K562 (cell line): ENCODE measurements around the gene OPRD1. TPM values are rescaled to one million over a fixed set of nuclear protein-coding genes. Genes with fewer than 3 reads are reported as not detected.

Experiments used
- CBX2 ChIP-seq: fragments of 200-600 bp; sonication (generic); IDR thresholded peaks from one replicate; pipeline ENCODE4 v1.6.1; 2012; ENCODE audit warnings: mild to moderate bottlenecking, low read length, inconsistent platforms; ENCODE audit not compliant: insufficient read depth, poor library complexity, severe bottlenecking
- ETV1 ChIP-seq: fragments of 450-650 bp; conservative IDR thresholded peaks from 2 replicates; pipeline ENCODE4 v1.6.1; 2016; ENCODE audit warnings: missing genetic modification characterization, control low read depth, low read depth, missing compliant biosample characterization
- MTA3 ChIP-seq: fragments of 450-650 bp; formaldehyde crosslinking; IDR thresholded peaks from 2 replicates; pipeline ENCODE4 v1.6.1; 2017; ENCODE audit warnings: mild to moderate bottlenecking, borderline replicate concordance
- WHSC1 ChIP-seq: IDR thresholded peaks from one replicate; pipeline ENCODE4 v1.6.1; 2012; ENCODE audit warnings: low read length, control low read depth, inconsistent platforms
- ZFP36 ChIP-seq: fragments of 150-350 bp; IDR thresholded peaks from 2 replicates; pipeline ENCODE4 v1.6.1; 2018; ENCODE audit warnings: low read length, low read depth; ENCODE audit not compliant: partially characterized antibody
- ZNF253 ChIP-seq: fragments of 250-450 bp; sonication (Bioruptor Pico); conservative IDR thresholded peaks from 2 replicates; pipeline ENCODE4 v1.6.1; 2021; ENCODE audit warnings: mild to moderate bottlenecking
- ZNF583 ChIP-seq: fragments of 250-450 bp; sonication (Bioruptor Pico); IDR thresholded peaks from 2 replicates; pipeline ENCODE4 v1.4.0; 2020
- polyA plus RNA-seq, 8 experiments: library from polyadenylated mRNA; depleted of rRNA in 4 of 8; stranded (reverse) in 5 of 8; unstranded in 3 of 8; fragments of >200 nt; fragmentation: Nextera tagmentation in 2 of 8; fragmentation: Illumina TruSeq in 1 of 8; extraction: Ambion mirVana in 2 of 8; extraction: Trizol in 1 of 8; gene quantifications; 2 replicates each; pipeline versions ENCODE4 v1.2.1 to v1.2.3, GENCODE V29; 2011 to 2014; ENCODE audit warnings: inconsistent platforms in 1 of 8, missing spikeins in 1 of 8
- total RNA-seq, 7 experiments: library from RNA; depleted of rRNA in 6 of 7; stranded (reverse); fragments of >200 nt in 6 of 7; fragmentation: Illumina TruSeq in 2 of 7; extraction: Trizol in 2 of 7; gene quantifications; 2 replicates each; pipeline versions ENCODE4 v1.2.1 to v1.2.3, GENCODE V29; 2011 to 2021; ENCODE audit warnings: low replicate concordance in 1 of 7
- TF ChIP-seq, protein P1 (sequence below), 2 experiments: fragments of 450-650 bp; IDR thresholded peaks; 2 replicates each; pipeline ENCODE4 v1.6.1; 2016; ENCODE audit warnings: mild to moderate bottlenecking in 2 of 2, borderline replicate concordance in 1 of 2, low read depth in 1 of 2, moderate library complexity in 1 of 2
- TF ChIP-seq, protein P2 (sequence below): sonication (generic); formaldehyde crosslinking; IDR thresholded peaks from 2 replicates; pipeline ENCODE4 v1.8.1; 2023; ENCODE audit warnings: mild to moderate bottlenecking, missing genetic modification reagents
- TF ChIP-seq, protein P3 (sequence below): sonication (generic); formaldehyde crosslinking; IDR thresholded peaks from 2 replicates; pipeline ENCODE4 v1.8.0; 2022; ENCODE audit warnings: missing genetic modification reagents, mild to moderate bottlenecking, moderate library complexity, borderline replicate concordance
- TF ChIP-seq, protein P4 (sequence below): fragments of 450-650 bp; IDR thresholded peaks from 2 replicates; pipeline ENCODE4 v1.6.1; 2016; ENCODE audit warnings: antibody characterized with exemption
- TF ChIP-seq, protein P5 (sequence below): fragments of 250-450 bp; sonication (Bioruptor Pico); IDR thresholded peaks from 2 replicates; pipeline ENCODE4 v1.9.0; 2021; ENCODE audit warnings: mild to moderate bottlenecking

Gene OPRD1
- total and polyA plus RNA-seq, 9 of the 15 experiments (the other 6 are each of a cell fraction or from before 2014, with no cell fraction given), result under 0.01 to 0.03 (median under 0.01) TPM; not detected in 6

DNA sequence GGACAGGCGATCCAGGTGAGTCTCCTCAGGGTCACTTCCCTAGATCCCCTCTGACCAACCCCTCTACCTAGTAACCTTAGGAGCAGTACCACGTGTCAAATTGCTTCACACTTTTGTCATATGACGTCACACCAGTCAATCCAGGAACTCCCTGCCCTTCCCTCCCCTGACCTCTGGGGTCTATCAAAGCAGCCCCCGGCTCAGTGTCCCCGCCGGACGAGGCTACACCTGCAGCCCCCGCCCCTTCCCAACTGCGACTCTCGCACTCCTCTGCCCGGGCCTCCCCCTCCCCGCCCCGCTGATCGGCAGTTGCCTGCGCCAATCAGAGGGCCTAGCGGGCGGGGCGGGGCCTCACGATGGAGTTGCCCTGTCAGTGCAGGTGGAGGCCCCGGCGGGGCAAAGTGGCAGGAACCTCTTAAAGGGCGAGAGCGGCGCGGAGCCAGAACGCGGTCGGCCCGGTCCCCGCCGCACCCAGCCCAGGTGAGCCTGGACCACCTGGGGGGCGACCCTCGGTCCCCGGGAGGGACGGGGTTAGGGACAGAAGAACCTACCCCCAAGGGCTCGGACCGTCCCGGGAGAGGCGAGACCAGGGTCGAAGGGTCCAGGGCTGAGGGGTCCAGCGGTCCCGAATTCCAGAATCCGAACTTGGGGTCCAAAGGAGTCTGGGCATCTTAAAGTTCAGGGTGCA lies 74.9 kb downstream of the OPRD1 start (continued):
- TF ChIP-seq, protein P1, sequence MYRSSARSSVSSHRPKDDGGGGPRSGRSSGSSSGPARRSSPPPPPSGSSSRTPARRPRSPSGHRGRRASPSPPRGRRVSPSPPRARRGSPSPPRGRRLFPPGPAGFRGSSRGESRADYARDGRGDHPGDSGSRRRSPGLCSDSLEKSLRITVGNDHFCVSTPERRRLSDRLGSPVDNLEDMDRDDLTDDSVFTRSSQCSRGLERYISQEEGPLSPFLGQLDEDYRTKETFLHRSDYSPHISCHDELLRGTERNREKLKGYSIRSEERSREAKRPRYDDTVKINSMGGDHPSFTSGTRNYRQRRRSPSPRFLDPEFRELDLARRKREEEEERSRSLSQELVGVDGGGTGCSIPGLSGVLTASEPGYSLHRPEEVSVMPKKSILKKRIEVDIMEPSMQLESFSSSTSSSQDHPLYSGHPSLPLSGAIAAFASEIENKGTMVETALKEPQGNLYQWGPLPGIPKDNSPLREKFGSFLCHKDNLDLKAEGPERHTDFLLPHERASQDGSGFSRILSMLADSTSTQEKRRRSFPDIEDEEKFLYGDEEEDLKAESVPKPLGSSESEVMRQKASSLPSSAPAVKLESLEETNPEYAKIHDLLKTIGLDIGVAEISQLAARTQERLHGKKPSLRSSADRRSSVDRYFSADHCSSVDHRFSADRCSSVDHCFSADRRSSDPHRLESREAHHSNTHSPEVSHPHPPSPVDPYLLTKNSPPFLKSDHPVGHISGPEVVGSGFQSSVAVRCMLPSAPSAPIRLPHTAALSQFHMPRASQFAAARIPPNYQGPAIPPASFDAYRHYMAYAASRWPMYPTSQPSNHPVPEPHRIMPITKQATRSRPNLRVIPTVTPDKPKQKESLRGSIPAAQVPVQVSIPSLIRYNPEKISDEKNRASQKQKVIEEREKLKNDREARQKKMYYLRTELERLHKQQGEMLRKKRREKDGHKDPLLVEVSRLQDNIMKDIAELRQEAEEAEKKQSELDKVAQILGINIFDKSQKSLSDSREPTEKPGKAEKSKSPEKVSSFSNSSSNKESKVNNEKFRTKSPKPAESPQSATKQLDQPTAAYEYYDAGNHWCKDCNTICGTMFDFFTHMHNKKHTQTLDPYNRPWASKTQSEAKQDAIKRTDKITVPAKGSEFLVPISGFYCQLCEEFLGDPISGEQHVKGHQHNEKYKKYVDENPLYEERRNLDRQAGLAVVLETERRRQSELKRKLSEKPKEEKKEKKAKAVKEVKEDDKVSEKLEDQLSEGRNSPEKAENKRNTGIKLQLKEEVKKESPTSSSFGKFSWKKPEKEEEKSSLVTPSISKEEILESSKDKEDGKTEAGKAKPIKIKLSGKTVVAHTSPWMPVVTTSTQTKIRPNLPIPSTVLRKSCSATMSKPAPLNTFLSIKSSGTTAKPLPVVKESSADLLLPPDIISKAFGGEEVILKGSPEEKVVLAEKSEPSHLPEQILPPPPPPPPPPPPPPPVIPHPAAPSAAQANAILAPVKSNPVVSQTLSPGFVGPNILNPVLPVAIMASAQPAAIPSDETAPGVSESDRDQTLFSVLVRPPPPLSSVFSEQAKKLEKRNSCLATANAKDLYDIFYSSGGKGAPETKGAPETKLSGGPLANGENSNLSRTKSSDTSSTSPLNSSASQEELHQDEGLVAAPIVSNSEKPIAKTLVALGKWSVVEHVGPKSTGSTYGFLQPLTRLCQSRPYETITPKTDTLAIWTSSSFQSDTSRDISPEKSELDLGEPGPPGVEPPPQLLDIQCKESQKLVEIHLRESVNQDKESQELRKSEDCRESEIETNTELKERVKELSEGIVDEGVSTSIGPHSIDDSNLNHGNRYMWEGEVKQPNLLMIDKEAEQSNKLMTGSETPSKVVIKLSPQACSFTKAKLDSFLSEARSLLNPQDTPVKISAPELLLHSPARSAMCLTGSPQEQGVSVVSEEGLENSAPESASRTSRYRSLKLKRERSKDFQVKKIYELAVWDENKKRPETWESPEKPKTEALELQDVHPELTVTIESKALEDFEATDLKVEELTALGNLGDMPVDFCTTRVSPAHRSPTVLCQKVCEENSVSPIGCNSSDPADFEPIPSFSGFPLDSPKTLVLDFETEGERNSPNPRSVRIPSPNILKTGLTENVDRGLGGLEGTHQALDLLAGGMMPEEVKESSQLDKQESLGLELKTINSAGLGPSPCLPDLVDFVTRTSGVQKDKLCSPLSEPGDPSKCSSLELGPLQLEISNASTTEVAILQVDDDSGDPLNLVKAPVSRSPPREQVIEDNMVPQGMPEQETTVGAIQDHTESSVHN (IDR thresholded peaks at IDR 0.05; ENCODE audit: borderline replicate concordance in 1 of 2, low read depth in 1 of 2), result no peak
- TF ChIP-seq, protein P2, sequence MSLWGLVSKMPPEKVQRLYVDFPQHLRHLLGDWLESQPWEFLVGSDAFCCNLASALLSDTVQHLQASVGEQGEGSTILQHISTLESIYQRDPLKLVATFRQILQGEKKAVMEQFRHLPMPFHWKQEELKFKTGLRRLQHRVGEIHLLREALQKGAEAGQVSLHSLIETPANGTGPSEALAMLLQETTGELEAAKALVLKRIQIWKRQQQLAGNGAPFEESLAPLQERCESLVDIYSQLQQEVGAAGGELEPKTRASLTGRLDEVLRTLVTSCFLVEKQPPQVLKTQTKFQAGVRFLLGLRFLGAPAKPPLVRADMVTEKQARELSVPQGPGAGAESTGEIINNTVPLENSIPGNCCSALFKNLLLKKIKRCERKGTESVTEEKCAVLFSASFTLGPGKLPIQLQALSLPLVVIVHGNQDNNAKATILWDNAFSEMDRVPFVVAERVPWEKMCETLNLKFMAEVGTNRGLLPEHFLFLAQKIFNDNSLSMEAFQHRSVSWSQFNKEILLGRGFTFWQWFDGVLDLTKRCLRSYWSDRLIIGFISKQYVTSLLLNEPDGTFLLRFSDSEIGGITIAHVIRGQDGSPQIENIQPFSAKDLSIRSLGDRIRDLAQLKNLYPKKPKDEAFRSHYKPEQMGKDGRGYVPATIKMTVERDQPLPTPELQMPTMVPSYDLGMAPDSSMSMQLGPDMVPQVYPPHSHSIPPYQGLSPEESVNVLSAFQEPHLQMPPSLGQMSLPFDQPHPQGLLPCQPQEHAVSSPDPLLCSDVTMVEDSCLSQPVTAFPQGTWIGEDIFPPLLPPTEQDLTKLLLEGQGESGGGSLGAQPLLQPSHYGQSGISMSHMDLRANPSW, result 0 out of 2 replicates have a peak, but pooled peaks have one; percentile 25
- TF ChIP-seq ZFP36, result no peak
- no peak for TF ChIP-seq ZNF253 (CRISPR knock-in tag)
- TF ChIP-seq, protein P3, sequence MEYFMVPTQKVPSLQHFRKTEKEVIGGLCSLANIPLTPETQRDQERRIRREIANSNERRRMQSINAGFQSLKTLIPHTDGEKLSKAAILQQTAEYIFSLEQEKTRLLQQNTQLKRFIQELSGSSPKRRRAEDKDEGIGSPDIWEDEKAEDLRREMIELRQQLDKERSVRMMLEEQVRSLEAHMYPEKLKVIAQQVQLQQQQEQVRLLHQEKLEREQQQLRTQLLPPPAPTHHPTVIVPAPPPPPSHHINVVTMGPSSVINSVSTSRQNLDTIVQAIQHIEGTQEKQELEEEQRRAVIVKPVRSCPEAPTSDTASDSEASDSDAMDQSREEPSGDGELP (CRISPR knock-in tag), result peak; percentile 84
- TF ChIP-seq, protein P4, sequence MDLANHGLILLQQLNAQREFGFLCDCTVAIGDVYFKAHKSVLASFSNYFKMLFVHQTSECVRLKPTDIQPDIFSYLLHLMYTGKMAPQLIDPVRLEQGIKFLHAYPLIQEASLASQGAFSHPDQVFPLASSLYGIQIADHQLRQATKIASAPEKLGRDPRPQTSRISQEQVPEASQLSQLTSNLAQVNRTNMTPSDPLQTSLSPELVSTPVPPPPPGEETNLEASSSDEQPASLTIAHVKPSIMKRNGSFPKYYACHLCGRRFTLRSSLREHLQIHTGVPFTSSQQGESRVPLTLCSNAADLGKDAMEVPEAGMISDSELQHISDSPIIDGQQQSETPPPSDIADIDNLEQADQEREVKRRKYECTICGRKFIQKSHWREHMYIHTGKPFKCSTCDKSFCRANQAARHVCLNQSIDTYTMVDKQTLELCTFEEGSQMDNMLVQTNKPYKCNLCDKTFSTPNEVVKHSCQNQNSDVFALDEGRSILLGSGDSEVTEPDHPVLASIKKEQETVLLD, result no peak
- TF ChIP-seq, protein P5, sequence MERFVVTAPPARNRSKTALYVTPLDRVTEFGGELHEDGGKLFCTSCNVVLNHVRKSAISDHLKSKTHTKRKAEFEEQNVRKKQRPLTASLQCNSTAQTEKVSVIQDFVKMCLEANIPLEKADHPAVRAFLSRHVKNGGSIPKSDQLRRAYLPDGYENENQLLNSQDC (CRISPR knock-in tag), result no peak
- TF ChIP-seq CBX2, result no peak
- peak; percentile 55; the same call in 1 of the 2 replicates for TF ChIP-seq ZNF583 (CRISPR knock-in tag)
- peak; percentile 88 for TF ChIP-seq MTA3
- TF ChIP-seq WHSC1, result no peak
- 0 out of 2 replicates have a peak, but pooled peaks have one; percentile 36 for TF ChIP-seq ETV1
